Measurements from ENCODE around the gene UBE2C.
"Not testable (repeated sequence)": the region's sequence is repeated elsewhere in the genome, so short reads cannot be mapped to it uniquely, and the experiment has no call there.

UBE2C gene

GRCh38 chr20:45812157-45813005 is at the start of gene UBE2C:
UBE2C (plus strand) TSS chr20:45812644; CDS start chr20:45812696, 52 bp downstream.
- peak; percentile 92 for DNase-seq

- DNase-seq: not testable (repeated sequence)
These were observed 47.7 kb upstream of the UBE2C start for GRCh38 chr20:45764618-45765282.

- DNase-seq: no peak
These were observed 47.1 kb upstream of the UBE2C start for GRCh38 chr20:45765307-45765875.

GRCh38 chr20:45765980-45766379 is 46.5 kb upstream of the UBE2C start:
- DNase-seq: no peak

GRCh38 chr20:45768479-45768878 is 44.0 kb upstream of the UBE2C start:
- no peak for DNase-seq

- DNase-seq: peak; percentile 35
These were observed 41.2 kb upstream of the UBE2C start for GRCh38 chr20:45771182-45771759.

GRCh38 chr20:45772693-45773092 is 39.8 kb upstream of the UBE2C start:
- no peak for DNase-seq

GRCh38 chr20:45774945-45775344 is 37.5 kb upstream of the UBE2C start:
- DNase-seq: no peak

- no peak for DNase-seq
These were observed 37.0 kb upstream of the UBE2C start for GRCh38 chr20:45775411-45775810.

- DNase-seq: no peak
These were observed 35.5 kb upstream of the UBE2C start for GRCh38 chr20:45776931-45777330.

- no peak for DNase-seq
These were observed 33.2 kb upstream of the UBE2C start for GRCh38 chr20:45779011-45779915.

GRCh38 chr20:45780159-45780558 is 32.3 kb upstream of the UBE2C start:
- no peak for DNase-seq

GRCh38 chr20:45781391-45781931 is 31.0 kb upstream of the UBE2C start:
- no peak for DNase-seq

- no peak for DNase-seq
These were observed 29.6 kb upstream of the UBE2C start for GRCh38 chr20:45782890-45783289.

- no peak for DNase-seq
These were observed 28.7 kb upstream of the UBE2C start for GRCh38 chr20:45783656-45784294.

- no peak for DNase-seq
These were observed 24.1 kb upstream of the UBE2C start for GRCh38 chr20:45788351-45788750.

GRCh38 chr20:45792317-45793118 is 19.9 kb upstream of the UBE2C start:
- peak; percentile 26 for DNase-seq

- no peak for DNase-seq
These were observed 15.9 kb upstream of the UBE2C start for GRCh38 chr20:45796337-45797065.

GRCh38 chr20:45797510-45797909 is 14.9 kb upstream of the UBE2C start:
- not testable (repeated sequence) for DNase-seq

GRCh38 chr20:45797955-45798354 is 14.5 kb upstream of the UBE2C start:
- DNase-seq: not testable (repeated sequence)
